GM23248 (cell line): ENCODE measurements around the gene GLUD1. TPM values are rescaled to one million over a fixed set of nuclear protein-coding genes. Genes with fewer than 3 reads are reported as not detected.
"Not testable (repeated sequence)": the region's sequence is repeated elsewhere in the genome, so short reads cannot be mapped to it uniquely, and the experiment has no call there.

Experiments
- DNase-seq: peaks from one replicate; pipeline ENCODE4 v3.0.0-alpha.2; 2015
- H2AFZ ChIP-seq: fragments of 200-600 bp; sonication (generic); 2 replicates; pipeline ENCODE4 v1.6.1; 2016; ENCODE audit warnings: antibody characterized with exemption
- H3F3A ChIP-seq: fragments of 200-600 bp; sonication (generic); 2 replicates; pipeline ENCODE4 v1.6.1; 2016; ENCODE audit warnings: mild to moderate bottlenecking, antibody characterized with exemption, mixed run types; ENCODE audit not compliant: insufficient read depth
- H3K27ac ChIP-seq: fragments of 200-600 bp; sonication (generic); 2 replicates; pipeline ENCODE4 v1.5.1; 2016; ENCODE audit warnings: mild to moderate bottlenecking
- H3K27me3 ChIP-seq: fragments of 200-600 bp; sonication (generic); replicated peaks from 2 replicates; pipeline ENCODE4 v1.6.1; 2016; ENCODE audit warnings: mild to moderate bottlenecking; ENCODE audit not compliant: insufficient read depth
- H3K36me3 ChIP-seq: fragments of 200-600 bp; sonication (generic); 2 replicates; pipeline ENCODE4 v1.6.1; 2016; ENCODE audit warnings: low read depth, mild to moderate bottlenecking
- H3K4me1 ChIP-seq: fragments of 200-600 bp; sonication (generic); 2 replicates; pipeline ENCODE4 v1.6.1; 2016; ENCODE audit warnings: mild to moderate bottlenecking; ENCODE audit not compliant: insufficient read depth
- H3K4me2 ChIP-seq: fragments of 200-600 bp; sonication (generic); one replicate; pipeline ENCODE4 v1.6.1; 2016; ENCODE audit warnings: mild to moderate bottlenecking; ENCODE audit not compliant: unreplicated experiment
- H3K4me3 ChIP-seq: fragments of 200-600 bp; sonication (generic); 2 replicates; pipeline ENCODE4 v1.5.1; 2016; ENCODE audit warnings: mild to moderate bottlenecking
- H3K79me2 ChIP-seq: fragments of 200-600 bp; sonication (generic); 2 replicates; pipeline ENCODE4 v1.6.1; 2016; ENCODE audit warnings: mild to moderate bottlenecking; ENCODE audit not compliant: insufficient read depth
- H3K9ac ChIP-seq: fragments of 200-600 bp; sonication (generic); 2 replicates; pipeline ENCODE4 v1.6.1; 2016; ENCODE audit warnings: mild to moderate bottlenecking
- H3K9me2 ChIP-seq: fragments of 200-600 bp; sonication (generic); 2 replicates; pipeline ENCODE4 v1.6.1; 2016; ENCODE audit warnings: mixed run types, mild to moderate bottlenecking, moderate library complexity; ENCODE audit not compliant: insufficient read depth
- H3K9me3 ChIP-seq: fragments of 200-600 bp; sonication (generic); one replicate; pipeline ENCODE4 v1.6.1; 2017; ENCODE audit warnings: low read depth
- H4K20me1 ChIP-seq: fragments of 200-600 bp; sonication (generic); 2 replicates; pipeline ENCODE4 v1.6.0; 2016; ENCODE audit not compliant: insufficient read depth
- EZH2 ChIP-seq: fragments of 200-600 bp; sonication (generic); IDR thresholded peaks from 2 replicates; pipeline ENCODE4 v1.6.1; 2018; ENCODE audit warnings: antibody characterized with exemption, mild to moderate bottlenecking; ENCODE audit not compliant: insufficient read depth, poor library complexity, severe bottlenecking
- EZH2phosphoT487 ChIP-seq: fragments of 200-600 bp; sonication (generic); IDR thresholded peaks from 2 replicates; pipeline ENCODE4 v1.6.1; 2018; ENCODE audit warnings: antibody characterized with exemption, moderate library complexity, mild to moderate bottlenecking, low read depth; ENCODE audit not compliant: insufficient read depth
- WGBS, 2 experiments: methylation state at CpG; one replicate each; pipeline ENCODE4 v1.1.6; 2015 to 2017; ENCODE audit warnings: low lambda C conversion rate in 2 of 2, low coverage in 1 of 2; ENCODE audit errors: missing lambda C conversion rate in 2 of 2; 5-methylcytosine and 5-hydroxymethylcytosine counted together
- in situ Hi-C: fragments of 300-500 bp; cut with MboI; formaldehyde crosslinking; loops from 2 replicates; pipeline ENCODE4 v1.15.0; 2020
- polyA plus RNA-seq: library from polyadenylated mRNA; unstranded; fragments of >200 nt; fragmentation: Nextera tagmentation; extraction: Ambion mirVana; gene quantifications from 2 replicates; pipeline ENCODE4 v1.2.1, GENCODE V29; 2016
- total RNA-seq: library from RNA; depleted of rRNA; stranded (reverse); fragments of >200 nt; shearing (Covaris generic); gene quantifications from 2 replicates; pipeline ENCODE4 v1.2.3, GENCODE V29; 2014

Gene GLUD1
- total and polyA plus RNA-seq, 2 experiments from 2014 or later, result 98.8 to 209 TPM

GRCh38 chr10:87105446-87106124 is 10.9 kb upstream of the GLUD1 start:
- Histone ChIP-seq H3K27me3 (no peaks in the 10 kb centered on the region), H3K4me3 (no peak overlapping the region), H3F3A (no peaks in the 10 kb centered on the region), H3K4me1 (no peaks in the 10 kb centered on the region), H2AFZ (no peak overlapping the region), H3K36me3 (peaks cover 47% of the 10 kb centered on the region), H3K9me3 (no peaks in the 10 kb centered on the region), H3K9me2 (no peaks in the 10 kb centered on the region), H3K79me2 (peaks cover 96% of the 10 kb centered on the region), H4K20me1 (no peaks in the 10 kb centered on the region), H3K9ac (no peak overlapping the region), H3K27ac (no peak overlapping the region), H3K4me2 (no peak overlapping the region)
- TF ChIP-seq EZH2phosphoT487 (no peak), EZH2 (no peak)
- 91 to 92% methylated on average over 7 of the region's 7 CpGs for WGBS, 2 experiments
- no peak for DNase-seq
- in situ Hi-C loops, result no loop called here

GRCh38 chr10:87104727-87105126 is 10.1 kb upstream of the GLUD1 start:
- 94% methylated on average over 8 of the region's 8 CpGs for WGBS, 2 experiments
- peaks cover 47% of the 10 kb centered on the region for H3K36me3 ChIP-seq
- H3K79me2 ChIP-seq, result peaks cover 96% of the 10 kb centered on the region

GRCh38 chr10:87101996-87102395 is 7.4 kb upstream of the GLUD1 start:
- no peaks in the 10 kb centered on the region for H3K9me3 ChIP-seq
- no peak overlapping the region for H3K4me3 ChIP-seq
- H4K20me1 ChIP-seq, result no peaks in the 10 kb centered on the region
- H2AFZ ChIP-seq, result no peak overlapping the region
- no peaks in the 10 kb centered on the region for H3K27me3 ChIP-seq
- DNase-seq, result no peak
- no peak overlapping the region for H3K27ac ChIP-seq
- in situ Hi-C loops, result no loop called here
- peaks cover 47% of the 10 kb centered on the region for H3K36me3 ChIP-seq
- H3K4me2 ChIP-seq, result no peak overlapping the region
- no peak for TF ChIP-seq EZH2phosphoT487
- no peak for TF ChIP-seq EZH2
- peaks cover 96% of the 10 kb centered on the region for H3K79me2 ChIP-seq
- no peaks in the 10 kb centered on the region for H3K9me2 ChIP-seq
- no peaks in the 10 kb centered on the region for H3F3A ChIP-seq
- no peak overlapping the region for H3K9ac ChIP-seq
- peaks cover under 1% of the 10 kb centered on the region; the same call in 1 of the 2 replicates for H3K4me1 ChIP-seq
- WGBS, 2 experiments, result 99% methylated on average over 2 of the region's 2 CpGs

More at GRCh38 chr10:87104727-87105126, 10.1 kb upstream of the GLUD1 start:
- H3K4me2 ChIP-seq, H3K27ac ChIP-seq, H3K27me3 ChIP-seq, in situ Hi-C loops, H3K9me3 ChIP-seq, H3K9me2 ChIP-seq, H2AFZ ChIP-seq, H3K9ac ChIP-seq, H3F3A ChIP-seq, DNase-seq, H4K20me1 ChIP-seq, H3K4me1 ChIP-seq, H3K4me3 ChIP-seq: not testable (repeated sequence)

GRCh38 chr10:87095236-87095945 is 748 bp upstream of the GLUD1 start:
- H3K27ac ChIP-seq, result peak overlapping the region; percentile 93
- no peaks in the 10 kb centered on the region for H3K9me3 ChIP-seq
- H3F3A ChIP-seq, result peaks cover 19% of the 10 kb centered on the region
- peak; percentile 97 for DNase-seq
- peaks cover 14% of the 10 kb centered on the region; the same call in 1 of the 2 replicates for H3K36me3 ChIP-seq
- H3K27me3 ChIP-seq, result no peaks in the 10 kb centered on the region
- H3K4me1 ChIP-seq, result peaks cover 27% of the 10 kb centered on the region
- no peaks in the 10 kb centered on the region for H3K9me2 ChIP-seq
- TF ChIP-seq EZH2 (no peak), EZH2phosphoT487 (no peak)
- H3K4me3 ChIP-seq, result peak overlapping the region; percentile 74
- H4K20me1 ChIP-seq, result no peaks in the 10 kb centered on the region
- H3K79me2 ChIP-seq, result peaks cover 88% of the 10 kb centered on the region
- in situ Hi-C loops, result no loop called here
- peak overlapping the region; percentile 83 for H3K4me2 ChIP-seq
- H3K9ac ChIP-seq, result peak overlapping the region; percentile 93
- WGBS, 2 experiments, result 0 to 2% methylated on average over 39 to 45 of the region's 60 CpGs
- peak overlapping the region; percentile 41 for H2AFZ ChIP-seq
